ENCODE measurements around the gene METTL3.

- TF ChIP-seq CTCF (IDR thresholded peaks at IDR 0.05) (no peak), POLR2AphosphoS5 (IDR thresholded peaks at IDR 0.05) (no peak), EP300 (IDR thresholded peaks at IDR 0.05) (no peak), POLR2A (IDR thresholded peaks at IDR 0.05) (no peak)
Observed at GRCh38 chr14:21553266-21553665, 42.1 kb upstream of the METTL3 start.
